Mesenchymal stem cell (in vitro differentiated cells and primary cell): ENCODE results near the gene TXNDC15.

ENCODE experiments used
- DNase-seq: peaks from one replicate; pipeline ENCODE4 v3.0.0-alpha.2; 2013
- H2AFZ ChIP-seq: one replicate; pipeline ENCODE4 v1.6.1; 2013; ENCODE audit warnings: low read depth, mild to moderate bottlenecking, control low read depth, inconsistent platforms, low read length, moderate library complexity
- H2AK5ac ChIP-seq: 2 replicates; pipeline ENCODE4 v1.6.1; 2013; ENCODE audit warnings: low read length, moderate library complexity, mild to moderate bottlenecking, inconsistent platforms; ENCODE audit not compliant: severe bottlenecking
- H2BK120ac ChIP-seq: one replicate; pipeline ENCODE4 v1.6.1; 2013; ENCODE audit warnings: low read depth, mild to moderate bottlenecking, inconsistent platforms, low read length, moderate library complexity
- H2BK12ac ChIP-seq, 2 experiments: one replicate each; pipeline ENCODE4 v1.6.1; 2013; ENCODE audit warnings: inconsistent platforms in 2 of 2, low read length in 2 of 2, mild to moderate bottlenecking in 2 of 2, moderate library complexity in 2 of 2, control low read depth in 1 of 2
- H2BK15ac ChIP-seq: one replicate; pipeline ENCODE4 v1.6.1; 2013; ENCODE audit warnings: mild to moderate bottlenecking, low read depth, inconsistent platforms; ENCODE audit not compliant: poor library complexity, severe bottlenecking
- H2BK5ac ChIP-seq: 2 replicates; pipeline ENCODE4 v1.6.1; 2013; ENCODE audit warnings: low read depth, mild to moderate bottlenecking, low read length, control low read depth, inconsistent platforms; ENCODE audit not compliant: poor library complexity, severe bottlenecking
- H3K14ac ChIP-seq, 2 experiments: one replicate each; pipeline ENCODE4 v1.6.1; 2013; ENCODE audit warnings: inconsistent platforms in 2 of 2, low read length in 2 of 2, control low read depth in 1 of 2, mild to moderate bottlenecking in 1 of 2, moderate library complexity in 1 of 2
- H3K18ac ChIP-seq, 2 experiments: one replicate each; pipeline ENCODE4 v1.6.1; 2013; ENCODE audit warnings: inconsistent platforms in 2 of 2, low read length in 2 of 2, control low read depth in 1 of 2, low read depth in 1 of 2, mild to moderate bottlenecking in 1 of 2
- H3K23ac ChIP-seq, 2 experiments: one replicate each; pipeline ENCODE4 v1.6.1; 2013; ENCODE audit warnings: inconsistent platforms in 2 of 2, low read length in 2 of 2, mild to moderate bottlenecking in 2 of 2, moderate library complexity in 2 of 2, control low read depth in 1 of 2
- H3K27ac ChIP-seq: 2 replicates; pipeline ENCODE4 v1.5.1; 2013; ENCODE audit warnings: mild to moderate bottlenecking, moderate library complexity, low read length, control low read depth, inconsistent platforms; ENCODE audit not compliant: poor library complexity, severe bottlenecking
- H3K27me3 ChIP-seq, 2 experiments: 2 replicates each; pipeline versions ENCODE4 v1.6.1 to v1.7.0; 2013; ENCODE audit warnings: low read length in 2 of 2, mild to moderate bottlenecking in 2 of 2, moderate library complexity in 2 of 2, control low read depth in 1 of 2, inconsistent platforms in 1 of 2; ENCODE audit not compliant: control insufficient read depth in 1 of 2, insufficient read depth in 1 of 2
- H3K36me3 ChIP-seq, 2 experiments: 2 replicates each; pipeline versions ENCODE4 v1.6.1 to v1.7.0; 2013; ENCODE audit warnings: low read length in 2 of 2, control low read depth in 1 of 2, inconsistent platforms in 1 of 2, low read depth in 1 of 2, mild to moderate bottlenecking in 1 of 2; ENCODE audit not compliant: insufficient read depth in 2 of 2, control insufficient read depth in 1 of 2
- H3K4ac ChIP-seq, 2 experiments: one replicate each; pipeline ENCODE4 v1.6.1; 2013; ENCODE audit warnings: inconsistent platforms in 2 of 2, low read length in 2 of 2, mild to moderate bottlenecking in 2 of 2, moderate library complexity in 2 of 2, control low read depth in 1 of 2, low read depth in 1 of 2
- H3K4me1 ChIP-seq: 2 replicates; pipeline ENCODE4 v1.6.1; 2013; ENCODE audit warnings: low read depth, low read length, control low read depth; ENCODE audit not compliant: control insufficient read depth, insufficient read depth
- H3K4me2 ChIP-seq: 2 replicates; pipeline ENCODE4 v1.6.1; 2013; ENCODE audit warnings: low read length, mild to moderate bottlenecking, inconsistent platforms; ENCODE audit not compliant: poor library complexity, severe bottlenecking
- H3K4me3 ChIP-seq, 2 experiments: 2 replicates each; pipeline versions ENCODE4 v1.5.1 to v1.7.0; 2013; ENCODE audit warnings: low read length in 2 of 2, mild to moderate bottlenecking in 2 of 2, control low read depth in 1 of 2, low read depth in 1 of 2; ENCODE audit not compliant: insufficient read depth in 1 of 2
- H3K79me1 ChIP-seq: replicated peaks from 2 replicates; pipeline ENCODE4 v1.6.1; 2013; ENCODE audit warnings: mild to moderate bottlenecking, control low read depth, low read length, inconsistent platforms; ENCODE audit not compliant: poor library complexity, severe bottlenecking
- H3K9ac ChIP-seq: 2 replicates; pipeline ENCODE4 v1.7.0; 2013; ENCODE audit warnings: mild to moderate bottlenecking, low read length, moderate library complexity
- H3K9me3 ChIP-seq: 2 replicates; pipeline ENCODE4 v1.7.0; 2013; ENCODE audit warnings: mild to moderate bottlenecking, low read length; ENCODE audit not compliant: control insufficient read depth
- H4K8ac ChIP-seq: one replicate; pipeline ENCODE4 v1.6.1; 2013; ENCODE audit warnings: inconsistent platforms, mild to moderate bottlenecking, low read length, moderate library complexity
- H4K91ac ChIP-seq: one replicate; pipeline ENCODE4 v1.6.1; 2013; ENCODE audit warnings: mild to moderate bottlenecking, low read length, inconsistent platforms
- WGBS: methylation state at CpG from one replicate; pipeline ENCODE4 v1.1.7; 2013; ENCODE audit warnings: mixed read lengths; 5-methylcytosine and 5-hydroxymethylcytosine counted together

The TXNDC15 gene

DNA sequence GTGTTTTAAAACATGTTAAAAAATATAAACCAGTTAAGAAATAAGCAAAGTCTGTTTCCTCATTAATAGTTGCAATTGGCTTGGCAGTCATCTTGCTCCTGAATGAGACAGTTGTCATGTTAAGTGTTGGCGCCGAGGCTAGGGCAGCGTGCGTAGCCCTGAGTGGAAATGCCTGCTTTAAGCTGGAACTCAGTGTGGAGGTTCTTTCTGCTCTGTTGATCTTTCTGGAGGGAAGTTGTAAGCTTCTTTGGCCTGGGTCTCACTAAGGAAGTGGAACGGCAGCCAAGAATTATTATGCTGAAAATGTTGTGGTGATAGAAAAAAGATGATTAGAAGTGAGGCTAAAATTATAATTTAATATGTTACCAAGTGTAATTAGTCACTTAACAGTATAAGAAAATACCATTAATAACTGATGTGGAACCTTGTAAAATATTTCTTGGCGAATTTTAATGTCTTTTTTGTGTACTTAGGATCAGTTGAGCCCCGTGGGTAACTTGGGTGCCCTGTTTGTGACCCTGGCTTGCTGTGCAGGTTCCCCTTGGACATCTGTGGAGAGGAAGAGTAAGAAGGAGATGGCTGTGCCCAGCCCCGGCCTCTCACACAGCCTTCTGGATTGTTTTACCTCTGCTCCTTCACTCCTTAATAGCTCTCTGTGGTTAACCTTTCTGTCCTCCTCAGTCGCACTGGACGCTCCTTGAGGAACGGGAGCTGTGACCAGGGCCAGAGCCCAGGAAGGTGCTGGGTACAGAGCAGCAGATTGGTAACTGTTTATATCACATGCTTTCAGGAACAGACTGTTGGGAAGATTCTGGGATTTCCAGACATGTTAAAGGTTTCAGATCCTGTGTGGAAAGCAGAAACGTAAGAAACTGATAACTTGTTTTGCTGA, 61.8 kb downstream of the TXNDC15 start:
- peaks cover 7% of the 10 kb centered on the region for H3K4me1 ChIP-seq
- H2AFZ ChIP-seq = no peak overlapping the region
- peak overlapping the region; percentile 5 for H3K4me2 ChIP-seq
- H3K27me3 ChIP-seq = no peaks in the 10 kb centered on the region
- no peak overlapping the region for H2BK5ac ChIP-seq
- H3K9ac ChIP-seq = no peak overlapping the region
- H3K23ac ChIP-seq = no peak overlapping the region
- no peak overlapping the region for H2BK12ac ChIP-seq
- no peak overlapping the region for H3K4ac ChIP-seq
- no peak overlapping the region for H4K8ac ChIP-seq
- 93% methylated on average over 11 of the region's 12 CpGs for WGBS
- H3K18ac ChIP-seq = no peak overlapping the region
- H2AK5ac ChIP-seq = no peak overlapping the region
- no peaks in the 10 kb centered on the region for H3K9me3 ChIP-seq
- H3K14ac ChIP-seq = no peak overlapping the region
- H3K79me1 ChIP-seq = peaks cover 5% of the 10 kb centered on the region
- DNase-seq = no peak
- H4K91ac ChIP-seq = no peak overlapping the region
- no peak overlapping the region for H2BK15ac ChIP-seq
- peak overlapping the region; percentile 19 for H3K27ac ChIP-seq
- no peak overlapping the region for H3K4me3 ChIP-seq
- peaks cover 5 to 39% of the 10 kb centered on the region in 2 experiments for H3K36me3 ChIP-seq
- no peak overlapping the region for H2BK120ac ChIP-seq

DNA sequence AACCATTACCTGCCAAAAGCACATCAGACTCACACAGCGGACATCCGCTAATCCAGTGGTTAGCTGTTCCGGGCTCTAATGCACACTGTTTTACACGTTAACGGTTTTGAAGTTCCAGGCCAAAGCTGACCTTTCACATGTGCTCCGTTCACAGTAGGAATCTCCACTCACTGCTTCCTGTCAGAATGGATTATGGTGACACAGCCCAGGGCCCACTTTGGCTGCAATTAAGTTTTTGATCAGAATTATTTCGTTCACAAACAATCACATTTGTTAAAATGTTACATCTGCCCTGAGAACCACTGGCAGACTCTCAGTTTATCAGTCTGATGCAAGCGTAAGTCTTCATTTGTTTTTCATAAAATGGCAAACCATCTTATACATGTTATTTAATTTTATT, 63.4 kb downstream of the TXNDC15 start:
- no peak overlapping the region for H3K4me2 ChIP-seq
- WGBS = 90% methylated on average over 7 of the region's 8 CpGs
- no peak overlapping the region for H3K18ac ChIP-seq
- peaks cover 7% of the 10 kb centered on the region for H3K4me1 ChIP-seq
- H3K27ac ChIP-seq = no peak overlapping the region
- no peak overlapping the region for H2BK120ac ChIP-seq
- H2AFZ ChIP-seq = peak overlapping the region; percentile 51
- H3K36me3 ChIP-seq = peaks cover 5 to 31% of the 10 kb centered on the region in 2 experiments
- no peak overlapping the region for H2BK12ac ChIP-seq
- no peak overlapping the region for H4K8ac ChIP-seq
- no peak overlapping the region for H4K91ac ChIP-seq
- no peak overlapping the region for H3K4me3 ChIP-seq
- no peak overlapping the region for H2BK5ac ChIP-seq
- no peaks in the 10 kb centered on the region for H3K27me3 ChIP-seq
- peaks cover 3% of the 10 kb centered on the region for H3K79me1 ChIP-seq
- no peak overlapping the region for H3K23ac ChIP-seq
- no peak overlapping the region for H3K4ac ChIP-seq
- no peak for DNase-seq
- no peak overlapping the region for H3K9ac ChIP-seq
- H3K9me3 ChIP-seq = no peaks in the 10 kb centered on the region
- no peak overlapping the region for H2BK15ac ChIP-seq
- no peak overlapping the region for H3K14ac ChIP-seq
- no peak overlapping the region for H2AK5ac ChIP-seq

DNA sequence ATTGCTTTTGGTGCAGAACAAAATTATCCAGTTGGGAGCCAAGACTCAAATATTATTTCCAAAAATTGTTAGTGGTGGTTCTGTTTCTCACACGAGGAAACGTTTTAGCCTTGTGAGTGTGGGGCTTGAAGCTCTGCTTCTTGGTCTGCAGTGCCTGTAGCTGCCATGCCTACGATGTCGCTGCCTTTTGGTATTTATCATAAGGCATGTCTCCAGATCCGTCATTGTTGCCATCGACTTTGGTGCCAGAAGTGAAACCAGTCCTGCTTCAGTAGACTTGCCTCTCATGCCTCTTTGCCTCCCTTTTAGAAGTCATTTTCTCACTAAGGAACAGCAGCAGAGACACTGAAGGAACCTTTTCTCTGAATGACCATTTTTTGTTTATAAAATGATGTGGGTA, 63.9 kb downstream of the TXNDC15 start:
- Histone ChIP-seq H3K27me3 (no peaks in the 10 kb centered on the region), H3K4ac (no peak overlapping the region), H2AK5ac (no peak overlapping the region), H4K8ac (no peak overlapping the region), H3K18ac (no peak overlapping the region), H3K9me3 (no peaks in the 10 kb centered on the region), H3K23ac (no peak overlapping the region), H3K4me2 (no peak overlapping the region), H3K4me1 (peaks cover 7% of the 10 kb centered on the region), H2BK15ac (no peak overlapping the region), H4K91ac (no peak overlapping the region), H3K27ac (no peak overlapping the region), H2BK12ac (no peak overlapping the region), H2AFZ (no peak overlapping the region), H3K79me1 (peaks cover 3% of the 10 kb centered on the region), H3K9ac (no peak overlapping the region), H3K36me3 (peaks cover 5 to 31% of the 10 kb centered on the region in 2 experiments), H3K4me3 (no peak overlapping the region), H3K14ac (no peak overlapping the region), H2BK5ac (no peak overlapping the region), H2BK120ac (no peak overlapping the region)
- no peak for DNase-seq
- WGBS = 90% methylated on average over 6 of the region's 6 CpGs

DNA sequence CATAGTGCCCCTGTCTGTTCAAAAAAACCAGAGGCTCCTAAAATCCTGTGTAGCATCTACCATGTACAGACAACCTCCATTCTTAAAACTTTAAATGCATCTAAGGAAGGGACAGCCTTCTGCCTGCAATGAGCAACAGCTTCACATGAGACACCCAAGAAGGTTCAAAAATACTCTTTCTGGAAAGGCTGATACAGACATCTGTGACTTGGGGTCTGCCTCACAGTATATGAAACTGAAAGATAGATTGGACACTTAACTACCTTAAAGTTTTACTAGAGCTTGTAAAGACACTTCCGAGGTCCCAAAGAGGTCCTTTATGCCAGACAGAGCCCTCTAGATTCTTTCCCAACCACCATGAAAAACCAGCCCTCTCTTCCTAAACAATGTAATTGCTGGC, 65.3 kb downstream of the TXNDC15 start:
- Histone ChIP-seq H4K8ac (no peak overlapping the region), H3K14ac (no peak overlapping the region), H3K9me3 (no peaks in the 10 kb centered on the region), H3K4me3 (no peak overlapping the region), H3K4me2 (no peak overlapping the region), H3K23ac (no peak overlapping the region), H3K79me1 (peaks cover 1% of the 10 kb centered on the region), H3K4ac (no peak overlapping the region), H4K91ac (no peak overlapping the region), H3K18ac (no peak overlapping the region), H2AFZ (no peak overlapping the region), H3K9ac (no peak overlapping the region), H3K36me3 (peaks cover 5 to 27% of the 10 kb centered on the region in 2 experiments), H3K4me1 (peaks cover 7% of the 10 kb centered on the region), H2AK5ac (no peak overlapping the region), H2BK12ac (no peak overlapping the region), H2BK5ac (peak overlapping the region; percentile 26), H3K27me3 (no peaks in the 10 kb centered on the region), H3K27ac (no peak overlapping the region), H2BK120ac (no peak overlapping the region), H2BK15ac (no peak overlapping the region)
- WGBS = 100% methylated on average over 1 of the region's 1 CpG
- no peak for DNase-seq
